ENCODE results near the gene USP51.

- TF ChIP-seq CTCF (IDR thresholded peaks at IDR 0.05) (no peak), POLR2A (IDR thresholded peaks at IDR 0.05) (no peak), POLR2AphosphoS5 (IDR thresholded peaks at IDR 0.05) (no peak)
Observed at GRCh38 chrX:55451141-55451540, 38.5 kb downstream of the USP51 start.

Measured in suprapubic skin (tissue), 4 donors.